HCT116 (cell line): Measurements from ENCODE around the gene CACNB3.

ENCODE experiments used
- ATF3 ChIP-seq: IDR thresholded peaks from 2 replicates; pipeline ENCODE4 v1.6.1; 2012
- CEBPB ChIP-seq: IDR thresholded peaks from 2 replicates; pipeline ENCODE4 v1.6.1; 2012; ENCODE audit warnings: low read depth
- CTCF ChIP-seq, 3 experiments: fragments of 200-600 bp in 1 of 3; sonication (generic) in 1 of 3; IDR thresholded peaks in 2 of 3; conservative IDR thresholded peaks in 1 of 3; 2 replicates each; pipeline ENCODE4 v1.5.1; 2012 to 2017; ENCODE audit warnings: low read depth in 2 of 3, low read length in 2 of 3, antibody characterized with exemption in 1 of 3, borderline replicate concordance in 1 of 3, control low read depth in 1 of 3, mild to moderate bottlenecking in 1 of 3, mixed read lengths in 1 of 3, mixed run types in 1 of 3, moderate library complexity in 1 of 3; ENCODE audit not compliant: insufficient read depth in 1 of 3
- ELF1 ChIP-seq: IDR thresholded peaks from 2 replicates; pipeline ENCODE4 v1.6.1; 2012; ENCODE audit warnings: low read depth, borderline replicate concordance
- FOSL1 ChIP-seq: IDR thresholded peaks from 2 replicates; pipeline ENCODE4 v1.6.1; 2012; ENCODE audit warnings: low read depth
- JUND ChIP-seq: IDR thresholded peaks from 2 replicates; pipeline ENCODE4 v1.6.1; 2012
- POLR2A ChIP-seq: IDR thresholded peaks from 2 replicates; pipeline ENCODE4 v1.7.0; 2011; ENCODE audit warnings: borderline replicate concordance; ENCODE audit not compliant: insufficient read depth, insufficient read length; ENCODE audit errors: extremely low read depth
- POLR2AphosphoS5 ChIP-seq: IDR thresholded peaks from 2 replicates; pipeline ENCODE4 v1.6.1; 2011; ENCODE audit warnings: mild to moderate bottlenecking, low read depth, low read length, moderate library complexity
- SIN3A ChIP-seq: IDR thresholded peaks from 2 replicates; pipeline ENCODE4 v1.6.1; 2012; ENCODE audit warnings: low read depth
- SP1 ChIP-seq: IDR thresholded peaks from 2 replicates; pipeline ENCODE4 v1.6.1; 2012; ENCODE audit warnings: low read depth
- SRF ChIP-seq: IDR thresholded peaks from 2 replicates; pipeline ENCODE4 v1.6.1; 2012; ENCODE audit warnings: low read depth
- YY1 ChIP-seq: IDR thresholded peaks from 2 replicates; pipeline ENCODE4 v1.6.1; 2011; ENCODE audit warnings: low read length, low read depth, moderate library complexity, mild to moderate bottlenecking; ENCODE audit not compliant: insufficient replicate concordance; ENCODE audit errors: extremely low read depth
- ZBTB33 ChIP-seq: IDR thresholded peaks from 2 replicates; pipeline ENCODE4 v1.6.1; 2011; ENCODE audit warnings: mild to moderate bottlenecking, low read length, moderate library complexity; ENCODE audit not compliant: insufficient replicate concordance; ENCODE audit errors: extremely low read depth
- TF ChIP-seq, protein P1 (sequence below): IDR thresholded peaks from 2 replicates; pipeline ENCODE4 v1.6.1; 2012

DNA sequence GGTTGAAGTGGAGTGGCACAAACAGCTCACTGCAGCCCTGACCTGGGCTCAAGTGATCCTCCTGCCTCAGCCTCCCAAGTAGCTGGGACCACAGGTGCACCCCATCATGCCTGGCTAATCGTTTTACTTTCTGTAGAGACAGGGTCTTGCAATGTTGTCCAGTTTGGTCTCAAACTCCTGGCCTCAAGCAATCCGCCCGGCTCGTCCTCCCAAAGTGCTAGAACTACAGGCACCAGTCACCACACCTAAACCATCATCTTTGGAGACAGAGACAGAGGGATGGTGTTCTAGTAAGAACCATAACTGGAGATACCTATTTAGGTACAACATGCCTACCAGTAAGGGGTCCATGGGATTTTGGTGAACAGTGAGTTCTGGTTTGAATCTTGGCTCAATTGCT is 36.2 kb downstream of the CACNB3 start:
- TF ChIP-seq POLR2A = no peak
- no peak for TF ChIP-seq CTCF (IDR thresholded peaks at IDR 0.05 in 2 of 3, conservative IDR thresholded peaks at IDR 0.05 in 1 of 3; ENCODE audit: borderline replicate concordance in 1 of 3, insufficient read depth in 1 of 3, low read depth in 2 of 3, low read length in 2 of 3)
- no peak for TF ChIP-seq YY1
- TF ChIP-seq, protein P1, sequence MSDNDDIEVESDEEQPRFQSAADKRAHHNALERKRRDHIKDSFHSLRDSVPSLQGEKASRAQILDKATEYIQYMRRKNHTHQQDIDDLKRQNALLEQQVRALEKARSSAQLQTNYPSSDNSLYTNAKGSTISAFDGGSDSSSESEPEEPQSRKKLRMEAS = no peak
- no peak for TF ChIP-seq FOSL1
- no peak for TF ChIP-seq POLR2AphosphoS5
- TF ChIP-seq JUND = no peak
- TF ChIP-seq SP1 = no peak
- TF ChIP-seq CEBPB = no peak
- TF ChIP-seq SRF = no peak
- TF ChIP-seq ZBTB33 = no peak
- TF ChIP-seq ATF3 = no peak
- TF ChIP-seq SIN3A = no peak
- no peak for TF ChIP-seq ELF1
